Endodermal cell (in vitro differentiated cells): Measurements from ENCODE around the gene PRRG2. TPM values are rescaled to one million over a fixed set of nuclear protein-coding genes. Genes with fewer than 3 reads are reported as not detected.

Experiments used
- DNase-seq: peaks from one replicate; pipeline ENCODE4 v3.0.0-alpha.2; 2017
- H3K27ac ChIP-seq: 2 replicates; pipeline ENCODE4 v1.5.1; 2013; ENCODE audit warnings: mild to moderate bottlenecking, low read depth, low read length, moderate library complexity
- H3K27me3 ChIP-seq: 2 replicates; pipeline ENCODE4 v1.6.1; 2013; ENCODE audit warnings: mild to moderate bottlenecking, low read length, moderate library complexity; ENCODE audit not compliant: insufficient read depth, control insufficient read depth, poor library complexity, severe bottlenecking
- H3K36me3 ChIP-seq: 2 replicates; pipeline ENCODE4 v1.7.0; 2013; ENCODE audit warnings: mild to moderate bottlenecking, low read length, moderate library complexity; ENCODE audit not compliant: control insufficient read depth, insufficient read depth
- H3K4me1 ChIP-seq: one replicate; pipeline ENCODE4 v1.7.0; 2013; ENCODE audit warnings: low read length; ENCODE audit not compliant: control insufficient read depth, insufficient read depth
- H3K4me3 ChIP-seq: 2 replicates; pipeline ENCODE4 v1.5.1; 2013; ENCODE audit warnings: mild to moderate bottlenecking, low read length, moderate library complexity
- H3K9ac ChIP-seq: 2 replicates; pipeline ENCODE4 v1.6.1; 2013; ENCODE audit warnings: mild to moderate bottlenecking, low read length, moderate library complexity; ENCODE audit not compliant: poor library complexity, severe bottlenecking; ENCODE audit errors: extremely low read depth
- H3K9me3 ChIP-seq: 2 replicates; pipeline ENCODE4 v1.6.1; 2013; ENCODE audit warnings: mild to moderate bottlenecking, low read length, moderate library complexity; ENCODE audit not compliant: control insufficient read depth
- H3K27ac Mint-ChIP-seq: 2 replicates; pipeline ENCODE4 v1.8.0; 2020; ENCODE audit warnings: mixed read lengths
- H3K27me3 Mint-ChIP-seq: 2 replicates; pipeline ENCODE4 v1.8.0; 2021; ENCODE audit warnings: mild to moderate bottlenecking, mixed read lengths; ENCODE audit not compliant: insufficient read depth
- H3K36me3 Mint-ChIP-seq: 2 replicates; pipeline ENCODE4 v1.8.0; 2020; ENCODE audit warnings: low read depth, mixed read lengths
- H3K4me1 Mint-ChIP-seq: 2 replicates; pipeline ENCODE4 v1.8.0; 2020; ENCODE audit warnings: mixed read lengths
- H3K4me3 Mint-ChIP-seq: 2 replicates; pipeline ENCODE4 v1.8.0; 2020; ENCODE audit warnings: mild to moderate bottlenecking, moderate library complexity, mixed read lengths
- H3K9me3 Mint-ChIP-seq: 2 replicates; pipeline ENCODE4 v1.8.0; 2020; ENCODE audit warnings: mild to moderate bottlenecking, mixed read lengths
- WGBS, 2 experiments: methylation state at CpG; one replicate each; pipeline versions ENCODE4 v1.1.5 to v1.1.7; 2013; ENCODE audit warnings: missing lambda C conversion rate in 2 of 2, mixed read lengths in 1 of 2; ENCODE audit not compliant: insufficient coverage in 1 of 2, insufficient read length in 1 of 2; 5-methylcytosine and 5-hydroxymethylcytosine counted together
- total RNA-seq, 2 donors: library from RNA; stranded (reverse); fragmentation: NEBNext Ultra II Directional in 1 of 2; extraction: Animal tissue kit (Norgen Biotek cat#: 25700) in 1 of 2; gene quantifications; 2 replicates in 1 of 2; 3 replicates in 1 of 2; pipeline ENCODE4 v1.2.1, GENCODE V29; 2021
- TF ChIP-seq, protein P1 (sequence below): fragments of 200-600 bp; sonication (generic); conservative IDR thresholded peaks from 2 replicates; pipeline ENCODE4 v1.5.0; 2021; ENCODE audit warnings: antibody characterized with exemption, mild to moderate bottlenecking

The PRRG2 gene
- total RNA-seq, 2 donors from 2014 or later, result 3.7 to 6.9 TPM

DNA sequence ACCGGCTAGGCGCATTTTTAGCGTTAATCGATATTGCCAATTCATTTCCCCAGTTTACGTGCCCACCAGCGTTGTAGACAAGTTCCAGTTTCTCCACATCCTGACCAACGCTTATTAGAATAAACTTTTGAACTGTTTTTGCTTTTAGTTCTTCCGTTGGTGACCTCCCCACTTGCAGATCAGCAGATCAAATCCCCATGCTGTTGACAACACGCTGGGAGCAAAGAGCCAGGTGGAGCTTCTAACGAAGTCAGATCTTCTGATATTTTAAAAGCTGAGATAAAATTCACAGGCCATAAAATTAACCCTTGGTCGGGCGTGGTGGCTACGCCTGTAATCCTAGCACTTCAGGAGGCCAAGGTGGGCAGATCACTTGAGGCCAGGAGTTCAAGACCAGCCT lies 32.1 kb upstream of the PRRG2 start:
- Histone ChIP-seq H3K27ac (no peak overlapping the region), H3K9ac (no peak overlapping the region), H3K36me3 (no peaks in the 10 kb centered on the region), H3K4me3 (no peak overlapping the region), H3K27me3 (no peaks in the 10 kb centered on the region), H3K4me1 (no peaks in the 10 kb centered on the region), H3K9me3 (no peaks in the 10 kb centered on the region)
- Mint-ChIP-seq H3K9me3 (no peaks in the 10 kb centered on the region), H3K27me3 (no peaks in the 10 kb centered on the region), H3K36me3 (peaks cover 10% of the 10 kb centered on the region), H3K4me1 (peaks cover 4% of the 10 kb centered on the region), H3K4me3 (no peak overlapping the region), H3K27ac (no peak overlapping the region)
- DNase-seq, result no peak
- TF ChIP-seq, protein P1, sequence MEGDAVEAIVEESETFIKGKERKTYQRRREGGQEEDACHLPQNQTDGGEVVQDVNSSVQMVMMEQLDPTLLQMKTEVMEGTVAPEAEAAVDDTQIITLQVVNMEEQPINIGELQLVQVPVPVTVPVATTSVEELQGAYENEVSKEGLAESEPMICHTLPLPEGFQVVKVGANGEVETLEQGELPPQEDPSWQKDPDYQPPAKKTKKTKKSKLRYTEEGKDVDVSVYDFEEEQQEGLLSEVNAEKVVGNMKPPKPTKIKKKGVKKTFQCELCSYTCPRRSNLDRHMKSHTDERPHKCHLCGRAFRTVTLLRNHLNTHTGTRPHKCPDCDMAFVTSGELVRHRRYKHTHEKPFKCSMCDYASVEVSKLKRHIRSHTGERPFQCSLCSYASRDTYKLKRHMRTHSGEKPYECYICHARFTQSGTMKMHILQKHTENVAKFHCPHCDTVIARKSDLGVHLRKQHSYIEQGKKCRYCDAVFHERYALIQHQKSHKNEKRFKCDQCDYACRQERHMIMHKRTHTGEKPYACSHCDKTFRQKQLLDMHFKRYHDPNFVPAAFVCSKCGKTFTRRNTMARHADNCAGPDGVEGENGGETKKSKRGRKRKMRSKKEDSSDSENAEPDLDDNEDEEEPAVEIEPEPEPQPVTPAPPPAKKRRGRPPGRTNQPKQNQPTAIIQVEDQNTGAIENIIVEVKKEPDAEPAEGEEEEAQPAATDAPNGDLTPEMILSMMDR, result no peak
- WGBS, 2 experiments, result 86 to 94% methylated on average over 13 of the region's 13 CpGs

DNA sequence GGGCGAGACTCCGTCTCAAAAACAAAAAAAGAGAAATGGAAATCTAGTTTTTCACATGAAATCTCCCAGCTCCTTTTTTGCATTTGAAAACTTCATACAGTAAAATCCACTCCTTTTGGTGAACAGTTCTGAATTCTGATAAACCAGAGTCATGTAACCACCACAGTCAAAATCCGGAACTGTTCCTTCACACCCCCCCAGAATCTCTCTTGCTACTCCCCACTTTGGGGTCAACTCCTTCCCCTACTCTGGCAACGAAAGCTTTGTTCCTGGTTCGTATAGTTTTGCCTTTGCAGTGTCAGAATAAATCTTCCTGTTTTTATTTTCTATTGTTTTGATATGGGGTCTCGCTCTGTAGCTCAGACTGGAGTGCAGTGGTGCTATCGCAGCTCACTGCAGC lies 29.6 kb upstream of the PRRG2 start:
- no peak overlapping the region for H3K9ac ChIP-seq
- no peaks in the 10 kb centered on the region for H3K27me3 Mint-ChIP-seq
- 93 to 96% methylated on average over 5 to 7 of the region's 7 CpGs for WGBS, 2 experiments

GRCh38 chr19:49552749-49553148 lies 28.4 kb upstream of the PRRG2 start:
- DNase-seq, result no peak
- H3K27me3 ChIP-seq, result no peaks in the 10 kb centered on the region
- no peak overlapping the region for H3K27ac ChIP-seq
- Mint-ChIP-seq H3K4me3 (no peak overlapping the region), H3K4me1 (peaks cover 2% of the 10 kb centered on the region), H3K36me3 (peaks cover 31% of the 10 kb centered on the region), H3K27ac (no peak overlapping the region), H3K27me3 (no peaks in the 10 kb centered on the region), H3K9me3 (no peaks in the 10 kb centered on the region)
- no peaks in the 10 kb centered on the region for H3K4me1 ChIP-seq
- no peak overlapping the region for H3K9ac ChIP-seq
- H3K9me3 ChIP-seq, result no peaks in the 10 kb centered on the region
- WGBS, 2 experiments, result 94 to 96% methylated on average over 11 of the region's 11 CpGs
- H3K4me3 ChIP-seq, result no peak overlapping the region
- TF ChIP-seq, protein P1, result no peak
- H3K36me3 ChIP-seq, result peaks cover 25% of the 10 kb centered on the region

More for the DNA sequence above, 29.6 kb upstream of the PRRG2 start:
- Mint-ChIP-seq H3K4me1 (peaks cover 4% of the 10 kb centered on the region), H3K4me3 (no peak overlapping the region), H3K9me3 (no peaks in the 10 kb centered on the region), H3K27ac (no peak overlapping the region), H3K36me3 (peaks cover 25% of the 10 kb centered on the region)
- Histone ChIP-seq H3K27ac (no peak overlapping the region), H3K27me3 (no peaks in the 10 kb centered on the region), H3K4me3 (no peak overlapping the region), H3K4me1 (no peaks in the 10 kb centered on the region), H3K36me3 (peaks cover 13% of the 10 kb centered on the region), H3K9me3 (no peaks in the 10 kb centered on the region)
- TF ChIP-seq, protein P1, result no peak
- no peak for DNase-seq
